ENCODE measurements around the gene CREM.

GRCh38 chr10:35224045-35224740 lies 97.5 kb downstream of the CREM start:
- no peak for TF ChIP-seq CTCF (conservative IDR thresholded peaks at IDR 0.05; ENCODE audit: low read length)
- TF ChIP-seq EZH2phosphoT487 (IDR thresholded peaks at IDR 0.05; ENCODE audit: borderline replicate concordance), result no peak

Measured in Loucy (cell line).